NCI-H1694 (cell line): ENCODE results near the gene KRT79.
"Not testable (repeated sequence)": the region's sequence is repeated elsewhere in the genome, so short reads cannot be mapped to it uniquely, and the experiment has no call there.

ENCODE experiments used
- DNase-seq: peaks from one replicate; lab custom pipeline; 2025; lab: John Stamatoyannopoulos, UW

The KRT79 gene

DNA sequence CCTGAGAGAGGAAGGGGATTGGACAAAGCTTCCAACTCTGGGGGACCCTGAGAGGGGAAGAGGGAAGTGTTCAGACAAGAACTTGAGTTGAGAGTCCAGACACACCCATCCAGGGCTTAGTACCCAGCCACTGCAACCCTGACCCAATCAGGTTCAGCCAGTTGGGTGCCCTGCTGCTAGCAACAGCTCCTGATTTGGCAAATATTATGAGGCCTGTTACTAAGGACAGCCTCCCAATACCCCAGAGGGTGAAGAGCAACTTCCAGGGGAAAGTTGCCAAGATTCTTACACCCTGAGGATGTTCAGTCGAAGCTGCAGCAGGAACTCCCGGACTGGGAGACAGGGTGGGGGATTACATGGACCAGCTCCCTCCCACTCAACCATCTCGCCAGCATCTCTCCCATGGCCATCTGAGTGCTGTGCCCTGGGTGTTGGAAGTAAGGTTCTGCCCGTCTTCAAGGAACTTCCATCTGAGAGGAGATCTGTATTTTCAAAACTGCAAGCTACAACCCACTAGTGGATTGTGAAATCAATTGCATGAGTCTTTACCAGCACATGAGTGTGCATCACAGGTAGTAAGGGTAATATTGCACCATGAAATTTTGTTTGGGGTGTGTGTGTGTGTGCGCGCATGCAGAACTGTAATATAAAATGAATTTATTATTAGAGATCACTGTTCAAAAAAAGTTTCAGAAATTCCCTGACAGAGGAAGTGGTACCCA is 26.2 kb upstream of the KRT79 start:
- DNase-seq: no peak

GRCh38 chr12:52857500-52857899 is 23.4 kb upstream of the KRT79 start:
- DNase-seq: no peak

DNA sequence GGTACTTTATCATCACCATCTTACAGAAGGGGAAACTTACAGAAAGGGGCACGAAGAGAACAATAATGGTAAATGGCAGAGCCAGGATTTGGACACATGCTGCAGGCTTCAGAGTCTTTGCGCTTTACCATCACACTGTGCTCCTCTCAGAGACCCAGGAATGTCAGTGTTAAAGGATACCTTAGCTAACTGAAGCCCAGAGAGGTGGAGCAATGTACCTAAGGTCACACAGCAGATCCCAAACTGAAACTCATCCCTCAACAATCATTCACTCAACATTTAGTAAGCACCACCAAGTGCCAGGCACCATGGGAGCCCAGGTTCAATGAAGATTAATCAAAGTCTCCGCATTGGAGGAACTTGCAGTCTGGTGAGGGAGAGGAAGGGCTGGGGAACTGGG is 22.7 kb upstream of the KRT79 start:
- DNase-seq: no peak

- not testable (repeated sequence) for DNase-seq
Observed at GRCh38 chr12:52856077-52856476, 22.0 kb upstream of the KRT79 start.

DNA sequence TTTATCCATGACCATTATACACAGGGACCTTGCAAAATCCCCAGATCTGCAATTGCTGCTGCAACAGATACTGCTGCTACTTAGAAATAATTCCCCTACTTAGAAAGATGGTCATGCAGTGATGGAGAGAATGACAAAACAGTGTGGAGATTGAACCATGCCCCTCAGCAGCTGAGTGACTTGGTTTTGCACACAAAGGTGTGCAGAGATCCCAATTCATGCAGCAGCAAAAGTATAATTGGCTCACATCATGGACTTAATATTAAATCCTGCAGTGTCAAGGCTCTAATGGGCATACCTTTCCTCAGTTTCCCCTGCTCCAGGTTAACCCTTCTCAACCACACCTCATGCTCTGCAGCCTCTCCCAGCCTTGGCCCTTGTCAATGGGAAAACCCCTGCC is 17.7 kb upstream of the KRT79 start:
- DNase-seq: no peak

- DNase-seq: no peak
Observed at GRCh38 chr12:52850681-52851080, 16.6 kb upstream of the KRT79 start.

DNA sequence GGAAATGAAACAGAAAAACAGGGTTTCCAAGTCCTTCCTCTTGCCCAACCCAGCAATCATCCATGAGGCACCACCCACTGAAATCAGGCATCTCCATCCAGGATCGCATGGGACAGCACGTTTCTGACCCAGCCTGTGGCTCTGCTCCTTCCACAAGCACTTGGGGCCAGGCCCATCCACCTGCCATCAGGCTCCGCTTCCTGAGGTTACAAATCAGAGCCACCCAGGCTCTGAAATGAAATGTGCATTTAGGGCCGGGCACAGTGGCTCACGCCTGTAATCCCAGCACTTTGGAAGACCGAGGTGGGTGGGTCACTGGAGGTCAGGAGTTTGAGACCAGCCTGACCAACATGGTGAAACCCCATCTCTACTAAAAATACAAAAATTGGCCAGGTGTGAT is 15.4 kb upstream of the KRT79 start:
- no peak for DNase-seq

GRCh38 chr12:52848661-52849255 is 14.6 kb upstream of the KRT79 start, which contains the start of gene KRT78:
Gene KRT78, minus strand, starts transcription at chr12:52848994. Its CDS starts 64 bp downstream, at chr12:52848930.
- DNase-seq: no peak

- DNase-seq: peak; percentile 19
Observed at GRCh38 chr12:52847335-52848102, 13.4 kb upstream of the KRT79 start.

GRCh38 chr12:52846356-52846970 is 12.4 kb upstream of the KRT79 start:
- DNase-seq: no peak

DNA sequence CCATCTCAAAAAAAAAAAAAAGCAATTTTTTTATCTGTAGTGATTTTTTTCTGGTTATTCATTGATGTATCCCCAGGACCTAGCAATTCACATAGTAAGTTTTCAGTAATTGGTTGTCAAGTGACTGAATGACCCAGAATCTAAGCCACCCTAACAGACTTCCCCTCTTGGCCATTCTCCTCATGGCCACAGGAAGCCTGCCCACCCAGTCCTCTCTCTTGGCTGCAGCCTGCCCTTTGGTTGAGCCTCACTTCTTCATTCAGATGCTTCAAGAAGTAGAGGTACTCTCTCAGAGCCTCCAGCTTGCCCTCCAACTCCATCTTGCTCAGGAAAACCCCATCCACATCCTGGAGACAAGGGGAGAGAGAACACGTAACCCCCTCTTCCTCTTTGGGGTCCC is 11.8 kb upstream of the KRT79 start:
- no peak for DNase-seq

DNA sequence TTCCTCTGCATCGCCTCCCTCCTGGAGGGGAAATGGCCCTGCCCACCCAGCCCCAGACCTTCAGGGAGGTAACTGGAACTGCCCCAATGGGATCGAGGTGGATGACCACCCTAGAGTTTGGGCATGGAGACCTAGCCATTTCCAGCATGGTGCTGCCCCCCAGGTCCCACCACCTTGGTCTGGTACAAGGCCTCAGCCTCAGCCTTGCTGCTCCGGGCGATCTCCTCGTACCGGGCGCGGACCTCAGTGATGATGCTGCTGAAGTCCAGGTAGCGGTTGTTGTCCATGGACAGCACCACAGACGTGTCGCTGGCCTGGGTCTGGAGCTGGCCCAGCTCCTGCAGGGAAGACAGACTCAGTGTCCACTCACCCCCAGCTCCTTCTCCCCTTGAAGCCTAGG is 10.3 kb upstream of the KRT79 start:
- DNase-seq: no peak

DNA sequence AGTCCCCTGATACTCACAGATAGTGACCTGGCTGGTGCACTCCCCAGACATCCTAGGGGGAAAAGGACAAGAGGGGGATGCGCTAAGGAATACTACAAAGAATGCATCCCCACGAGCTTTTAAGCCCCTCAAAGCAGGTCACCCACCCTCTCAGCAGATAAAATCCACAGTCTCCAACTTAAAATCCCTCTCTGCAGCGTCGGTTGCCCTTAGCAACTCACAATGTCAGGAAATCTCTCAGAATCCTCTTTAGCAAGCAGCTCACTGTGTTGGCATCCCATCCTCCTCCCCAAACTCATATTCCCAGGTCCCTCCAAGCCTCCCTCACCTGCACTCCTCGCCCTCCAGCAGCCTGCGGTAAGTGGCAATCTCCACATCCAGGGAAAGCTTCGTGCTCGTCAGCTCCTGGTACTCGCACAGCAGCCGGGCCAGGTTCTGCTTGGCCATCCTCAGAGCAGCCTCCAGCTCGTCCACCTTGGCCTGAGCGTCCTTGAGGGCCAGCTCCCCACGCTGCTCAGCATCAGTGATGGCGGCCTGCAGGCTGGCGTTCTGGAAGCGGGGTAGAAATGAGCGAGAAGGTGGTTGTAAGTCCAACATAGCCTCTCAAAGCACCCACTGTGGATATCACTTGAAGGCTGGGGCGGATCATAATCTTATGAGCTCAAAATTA is 5.5 kb upstream of the KRT79 start:
- no peak for DNase-seq

- no peak for DNase-seq
Observed at GRCh38 chr12:52838609-52839435, 4.7 kb upstream of the KRT79 start.

- DNase-seq: no peak
Observed at GRCh38 chr12:52837781-52838608, 3.9 kb upstream of the KRT79 start.

DNA sequence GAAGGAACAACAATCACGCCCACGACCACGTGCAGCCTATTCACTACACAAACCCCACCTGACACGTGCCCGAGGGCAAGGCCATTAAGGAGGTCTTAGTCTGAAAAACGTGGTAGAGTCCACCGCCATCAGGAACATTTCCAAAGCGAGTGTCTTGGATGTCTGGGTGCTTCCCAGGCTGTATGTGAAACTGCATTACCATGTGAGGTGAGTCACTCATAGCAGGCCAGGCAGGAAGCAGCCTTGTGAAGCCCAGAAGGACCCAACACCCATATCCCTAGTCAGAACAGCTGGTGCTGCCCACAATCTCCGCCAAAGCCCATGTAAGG is 3.3 kb upstream of the KRT79 start:
- DNase-seq: no peak

- no peak for DNase-seq
Observed at GRCh38 chr12:52836491-52837412, 2.6 kb upstream of the KRT79 start.

GRCh38 chr12:52836042-52836466 is 1.9 kb upstream of the KRT79 start:
- DNase-seq: no peak
